ENCODE results near the gene PMPCA.

The PMPCA gene

DNA sequence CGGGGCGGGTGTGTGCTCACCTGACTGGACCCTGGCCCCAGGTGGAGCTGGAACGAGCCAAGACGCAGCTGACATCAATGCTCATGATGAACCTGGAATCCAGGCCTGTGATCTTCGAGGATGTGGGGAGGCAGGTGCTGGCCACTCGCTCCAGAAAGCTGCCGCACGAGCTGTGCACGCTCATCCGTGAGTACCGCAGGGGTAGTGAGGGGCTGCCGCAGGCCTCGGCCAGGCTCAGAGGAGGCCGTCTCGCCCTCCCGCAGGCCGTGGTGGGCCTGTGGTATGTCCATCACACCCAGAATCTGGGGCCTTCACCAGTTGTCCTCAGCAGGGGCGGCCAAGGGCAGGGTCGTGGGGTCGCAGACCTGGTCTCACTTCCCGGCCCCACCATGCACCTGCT is 11.3 kb downstream of the PMPCA start:
- TF ChIP-seq TCF12 (IDR thresholded peaks at IDR 0.05; ENCODE audit: low read depth): no peak
- TF ChIP-seq NFIC (IDR thresholded peaks at IDR 0.05): no peak
- no peak for TF ChIP-seq YY1 (IDR thresholded peaks at IDR 0.05; ENCODE audit: low read depth)
- no peak for TF ChIP-seq TAF1 (IDR thresholded peaks at IDR 0.05; ENCODE audit: low read depth)
- TF ChIP-seq MAX (IDR thresholded peaks at IDR 0.05): no peak
- TF ChIP-seq ZBTB7A (IDR thresholded peaks at IDR 0.05; ENCODE audit: low read depth): no peak
- TF ChIP-seq FOXM1 (IDR thresholded peaks at IDR 0.05; ENCODE audit: borderline replicate concordance, low read depth): no peak
- no peak for TF ChIP-seq EP300 (IDR thresholded peaks at IDR 0.05; ENCODE audit: borderline replicate concordance)
- no peak for TF ChIP-seq CREB1 (IDR thresholded peaks at IDR 0.05; ENCODE audit: low read depth)
- no peak for TF ChIP-seq EGR1 (IDR thresholded peaks at IDR 0.05)
- TF ChIP-seq REST (IDR thresholded peaks at IDR 0.05; ENCODE audit: low read depth): no peak
- TF ChIP-seq CEBPB (IDR thresholded peaks at IDR 0.05): no peak
- no peak for TF ChIP-seq RAD21 (IDR thresholded peaks at IDR 0.05; ENCODE audit: low read depth)
- no peak for TF ChIP-seq TEAD4 (IDR thresholded peaks at IDR 0.05)
- TF ChIP-seq USF1 (IDR thresholded peaks at IDR 0.05): no peak

DNA sequence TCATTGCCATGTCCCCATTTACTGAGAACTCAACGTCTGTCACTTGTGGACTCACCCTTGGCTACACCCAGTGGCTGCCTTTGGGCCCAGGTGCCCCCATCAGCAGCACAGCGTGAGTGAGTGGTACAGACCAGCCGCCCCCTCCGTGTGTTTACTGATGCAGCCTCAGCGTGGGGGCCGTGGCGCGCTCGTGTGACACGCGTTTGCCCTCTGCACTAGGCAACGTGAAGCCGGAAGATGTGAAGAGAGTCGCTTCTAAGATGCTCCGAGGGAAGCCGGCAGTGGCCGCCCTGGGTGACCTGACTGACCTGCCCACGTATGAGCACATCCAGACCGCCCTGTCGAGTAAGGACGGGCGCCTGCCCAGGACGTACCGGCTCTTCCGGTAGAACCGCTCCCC is 12.4 kb downstream of the PMPCA start:
- TF ChIP-seq TAF1 (IDR thresholded peaks at IDR 0.05; ENCODE audit: low read depth): no peak
- TF ChIP-seq CEBPB (IDR thresholded peaks at IDR 0.05): no peak
- no peak for TF ChIP-seq REST (IDR thresholded peaks at IDR 0.05; ENCODE audit: low read depth)
- no peak for TF ChIP-seq NFIC (IDR thresholded peaks at IDR 0.05)
- TF ChIP-seq ZBTB7A (IDR thresholded peaks at IDR 0.05; ENCODE audit: low read depth): no peak
- no peak for TF ChIP-seq CREB1 (IDR thresholded peaks at IDR 0.05; ENCODE audit: low read depth)
- TF ChIP-seq TCF12 (IDR thresholded peaks at IDR 0.05; ENCODE audit: low read depth): no peak
- no peak for TF ChIP-seq USF1 (IDR thresholded peaks at IDR 0.05)
- no peak for TF ChIP-seq YY1 (IDR thresholded peaks at IDR 0.05; ENCODE audit: low read depth)
- TF ChIP-seq EP300 (IDR thresholded peaks at IDR 0.05; ENCODE audit: borderline replicate concordance): no peak
- no peak for TF ChIP-seq FOXM1 (IDR thresholded peaks at IDR 0.05; ENCODE audit: borderline replicate concordance, low read depth)
- no peak for TF ChIP-seq RAD21 (IDR thresholded peaks at IDR 0.05; ENCODE audit: low read depth)
- TF ChIP-seq TEAD4 (IDR thresholded peaks at IDR 0.05): no peak
- TF ChIP-seq EGR1 (IDR thresholded peaks at IDR 0.05): no peak
- TF ChIP-seq MAX (IDR thresholded peaks at IDR 0.05): no peak

DNA sequence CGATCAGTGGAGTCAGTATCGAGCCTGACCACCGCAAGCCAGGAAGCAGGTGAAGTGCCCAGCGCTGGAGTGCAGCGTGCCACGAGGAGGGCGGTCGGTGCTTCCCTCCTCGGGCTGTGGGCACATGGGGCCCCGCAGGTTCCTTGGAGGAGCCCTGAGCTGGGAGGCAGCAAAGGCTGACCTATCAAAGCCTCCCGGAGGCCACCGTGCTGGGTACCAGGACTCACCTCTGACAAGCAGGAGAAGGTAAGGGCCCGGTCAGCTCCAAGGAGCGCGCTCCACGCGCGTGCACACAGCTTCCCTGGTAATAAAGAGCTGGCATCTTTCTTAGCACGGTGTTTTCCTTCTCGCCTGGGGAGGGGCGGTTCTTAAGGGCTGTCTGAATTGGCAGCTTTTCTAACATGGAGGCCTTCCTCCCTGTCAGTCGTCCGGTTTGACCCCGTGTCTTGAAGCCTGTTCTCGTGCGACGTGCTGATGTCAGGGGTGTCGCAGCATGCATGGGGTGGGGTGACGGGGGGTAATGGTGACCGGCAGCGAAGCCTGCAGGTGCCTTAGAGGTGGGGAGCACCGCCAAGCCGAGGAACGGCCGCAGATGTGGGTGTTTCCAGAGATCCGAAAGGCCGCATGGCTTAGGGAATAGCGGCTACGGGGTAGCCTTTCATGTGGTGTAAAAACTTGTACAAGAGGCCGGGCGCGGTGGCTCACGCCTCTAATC is 13.1 kb downstream of the PMPCA start:
- TF ChIP-seq TEAD4 (IDR thresholded peaks at IDR 0.05) (no peak), EP300 (IDR thresholded peaks at IDR 0.05; ENCODE audit: borderline replicate concordance) (no peak), NFIC (IDR thresholded peaks at IDR 0.05) (no peak), RAD21 (IDR thresholded peaks at IDR 0.05; ENCODE audit: low read depth) (no peak), FOXM1 (IDR thresholded peaks at IDR 0.05; ENCODE audit: borderline replicate concordance, low read depth) (no peak), CREB1 (IDR thresholded peaks at IDR 0.05; ENCODE audit: low read depth) (no peak), EGR1 (IDR thresholded peaks at IDR 0.05) (no peak), USF1 (IDR thresholded peaks at IDR 0.05) (no peak), MAX (IDR thresholded peaks at IDR 0.05) (no peak), CEBPB (IDR thresholded peaks at IDR 0.05) (no peak), YY1 (IDR thresholded peaks at IDR 0.05; ENCODE audit: low read depth) (no peak), TCF12 (IDR thresholded peaks at IDR 0.05; ENCODE audit: low read depth) (no peak), TAF1 (IDR thresholded peaks at IDR 0.05; ENCODE audit: low read depth) (no peak), ZBTB7A (IDR thresholded peaks at IDR 0.05; ENCODE audit: low read depth) (no peak), REST (IDR thresholded peaks at IDR 0.05; ENCODE audit: low read depth) (no peak)

All from Ishikawa (cell line).